Measurements from ENCODE around the gene PAQR5.

Gene PAQR5

GRCh38 chr15:69456208-69457166, 157.8 kb downstream of the PAQR5 start:
- no peak overlapping the region for H3K4me3 Mint-ChIP-seq
- no peaks in the 10 kb centered on the region for H3K9me3 Mint-ChIP-seq
- peaks cover 60% of the 10 kb centered on the region for H3K36me3 Mint-ChIP-seq (ENCODE audit: low read depth)
- peaks cover 43% of the 10 kb centered on the region for H3K4me1 Mint-ChIP-seq (ENCODE audit: low read depth)
- H3K27ac Mint-ChIP-seq = no peak overlapping the region
- intact Hi-C loops (cut with micrococcal nuclease) = no loop called here
- no peaks in the 10 kb centered on the region for H3K27me3 Mint-ChIP-seq
